Eye (tissue), 1 donor: Measurements from ENCODE around the gene FAM210A.
A peak's percentile ranks its signal among the peaks of the same experiment; 100 is the strongest.
"Not testable (repeated sequence)": the region's sequence is repeated elsewhere in the genome, so short reads cannot be mapped to it uniquely, and the experiment has no call there.

ENCODE experiments used
- DNase-seq: peaks from one replicate; pipeline ENCODE4 v3.0.0-alpha.2; 2015

The FAM210A gene

GRCh38 chr18:13700153-13700552 lies 26.2 kb downstream of the FAM210A start:
- no peak for DNase-seq

DNA sequence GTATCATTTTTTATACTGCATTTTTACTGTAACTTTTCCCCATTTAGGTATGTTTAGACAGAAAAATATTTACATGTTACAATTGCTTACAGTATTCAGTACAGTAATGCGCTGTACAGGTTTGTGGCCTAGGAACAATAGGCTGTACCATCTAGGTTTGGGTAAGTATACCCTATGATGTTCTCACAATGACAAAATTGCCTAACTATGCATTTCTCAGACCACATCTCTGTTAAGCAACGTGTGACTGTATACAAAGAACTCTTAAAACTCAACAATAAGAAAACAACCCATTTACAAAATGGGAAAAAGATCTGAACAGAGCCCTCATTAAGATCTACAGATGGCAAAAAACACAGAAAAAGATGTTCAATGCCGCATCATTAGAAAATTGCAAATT lies 29.4 kb downstream of the FAM210A start:
- no peak for DNase-seq

GRCh38 chr18:13695337-13695736 lies 31.0 kb downstream of the FAM210A start:
- not testable (repeated sequence) for DNase-seq

DNA sequence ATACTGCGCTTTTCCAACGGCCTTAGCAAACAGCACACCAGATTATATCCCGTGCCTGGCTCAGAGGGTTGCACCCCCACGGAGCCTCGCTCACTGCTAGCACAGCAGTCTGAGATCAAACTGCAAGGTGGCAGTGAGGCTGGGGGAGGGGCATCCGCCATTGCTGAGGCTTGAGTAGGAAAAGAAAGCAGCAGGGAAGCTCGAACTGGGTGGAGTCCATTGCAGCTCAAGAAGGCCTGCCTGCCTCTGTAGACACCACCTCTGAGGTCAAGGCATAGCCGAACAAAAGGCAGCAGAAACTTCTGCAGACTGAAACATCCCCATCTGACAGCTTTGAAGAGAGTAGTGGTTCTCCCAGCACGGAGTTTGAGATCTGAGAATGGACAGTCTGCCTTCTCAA lies 36.3 kb downstream of the FAM210A start:
- not testable (repeated sequence) for DNase-seq

DNA sequence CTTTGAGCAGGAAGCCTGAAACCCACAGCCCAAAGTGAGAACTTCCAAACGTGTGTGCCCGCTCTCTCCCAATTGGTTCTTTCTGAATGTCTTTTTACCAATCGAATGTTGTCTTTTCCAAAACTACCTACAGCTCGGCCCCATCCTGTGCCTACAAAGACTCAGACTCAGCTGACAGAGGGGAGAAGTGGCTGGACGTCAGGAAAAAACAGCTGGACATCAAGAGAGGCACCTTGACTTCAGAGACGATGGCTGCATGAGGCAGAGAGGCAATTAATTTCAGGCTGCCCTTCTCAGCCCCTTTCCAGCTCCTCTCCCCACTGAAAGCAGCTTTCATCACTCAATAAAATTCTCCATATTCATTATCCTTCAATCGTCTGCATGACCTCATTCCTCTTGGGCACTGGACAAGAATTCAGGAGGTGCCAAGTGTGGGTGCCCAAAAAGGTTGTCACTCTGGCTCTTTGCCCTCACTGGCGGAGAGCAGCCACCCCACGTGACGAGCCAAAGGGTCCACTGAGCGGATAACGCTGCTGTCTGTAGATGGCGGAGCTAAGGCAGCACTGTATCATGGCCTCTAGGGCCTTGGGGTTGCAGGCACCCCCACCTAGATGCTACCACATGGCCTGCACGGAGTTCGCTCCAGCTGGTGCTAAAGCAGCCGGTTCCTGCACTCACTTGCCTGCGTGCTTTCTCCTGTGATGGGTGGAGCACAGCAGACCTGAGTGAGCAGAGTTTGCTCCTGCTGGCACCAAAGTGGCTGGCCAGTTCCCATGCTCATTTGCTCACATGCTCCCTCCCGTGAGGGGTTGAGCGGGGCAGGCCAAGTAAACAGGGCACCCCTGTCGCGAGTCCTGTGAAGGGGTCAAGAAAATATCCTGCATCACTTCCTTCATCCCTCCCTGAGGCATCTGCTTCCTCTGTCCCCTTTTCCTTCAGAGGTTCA lies 37.9 kb downstream of the FAM210A start:
- no peak for DNase-seq

GRCh38 chr18:13684546-13684945 lies 41.8 kb downstream of the FAM210A start:
- no peak for DNase-seq

GRCh38 chr18:13681701-13682100 lies 44.7 kb downstream of the FAM210A start:
- no peak for DNase-seq

GRCh38 chr18:13680612-13681011 lies 45.7 kb downstream of the FAM210A start:
- DNase-seq: no peak

DNA sequence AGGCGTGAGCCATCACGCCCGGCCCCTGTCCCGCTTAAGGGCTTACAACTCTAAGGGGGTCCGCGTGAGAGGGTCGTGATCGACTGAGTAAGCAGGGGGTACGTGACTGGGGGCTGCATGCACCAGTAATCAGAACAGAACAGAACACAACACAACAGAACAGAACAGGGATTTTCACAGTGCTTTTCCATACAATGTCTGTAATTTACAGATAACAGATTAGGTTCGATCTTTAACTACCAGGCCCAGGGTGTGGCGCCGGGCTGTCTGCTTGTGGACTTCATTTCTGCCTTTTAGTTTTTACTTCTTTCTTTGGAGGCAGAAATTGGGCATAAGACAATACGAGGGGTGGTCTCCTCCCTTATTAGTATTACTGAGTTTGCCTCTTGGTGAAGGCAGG lies 49.0 kb downstream of the FAM210A start:
- not testable (repeated sequence) for DNase-seq

- DNase-seq: no peak
Observed at GRCh38 chr18:13676471-13676870, 49.9 kb downstream of the FAM210A start.

GRCh38 chr18:13672657-13673056 lies 53.7 kb downstream of the FAM210A start:
- DNase-seq: peak; percentile 44

DNA sequence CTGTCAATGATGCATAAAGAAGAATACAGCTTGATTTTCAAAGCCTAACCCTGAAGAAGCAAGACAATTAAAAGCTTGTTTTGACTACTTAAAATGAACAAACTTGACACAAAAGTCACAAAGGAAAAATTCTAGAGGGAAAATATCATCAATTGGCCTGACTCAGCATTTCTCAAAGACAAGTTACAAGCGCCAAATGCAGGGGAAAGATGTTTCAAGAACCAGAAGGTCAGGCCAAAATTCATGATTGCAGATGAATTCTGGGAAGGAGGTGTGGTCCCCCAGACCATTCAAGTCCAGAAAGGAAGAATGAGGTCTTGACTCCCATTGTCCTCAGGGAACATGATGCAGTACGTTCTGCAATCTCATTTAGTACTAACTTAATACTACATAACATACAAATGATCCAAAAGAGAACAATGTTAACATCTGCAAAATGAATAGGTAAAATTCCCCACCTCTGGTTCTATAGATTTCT lies 64.5 kb downstream of the FAM210A start:
- no peak for DNase-seq

DNA sequence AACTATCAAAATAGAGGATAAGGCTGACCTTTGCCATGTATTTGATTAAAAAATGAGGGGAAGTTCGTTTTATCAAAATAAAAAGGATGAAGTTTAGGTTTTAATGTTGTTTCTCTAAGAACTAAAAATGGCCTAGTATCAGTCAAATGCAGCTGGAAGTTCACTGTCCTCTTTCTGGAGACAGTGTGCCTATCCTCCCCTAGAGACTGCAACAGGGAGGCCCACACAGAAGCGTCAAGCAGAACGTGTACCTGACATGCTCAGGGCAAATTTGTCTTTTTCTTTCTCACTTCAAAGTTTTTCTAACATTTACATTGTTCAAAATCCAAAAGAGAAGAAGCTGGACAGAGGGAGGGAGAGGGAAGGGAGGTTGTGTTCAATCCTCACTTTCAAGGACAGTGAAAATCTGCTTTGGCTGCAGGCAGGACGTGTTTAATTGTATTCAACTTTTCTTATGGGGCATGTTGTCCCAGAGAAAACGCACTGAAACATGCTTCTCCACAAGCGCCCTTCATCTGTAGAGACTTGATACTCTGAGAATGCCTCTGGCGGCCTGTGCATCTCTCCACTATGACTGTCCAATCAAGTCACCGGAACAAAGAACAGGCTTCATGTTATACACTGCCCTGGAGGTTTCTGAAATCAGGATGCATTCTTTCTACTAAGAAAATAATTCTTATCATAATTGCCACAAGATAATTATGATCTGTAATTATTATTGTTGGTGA lies 65.1 kb downstream of the FAM210A start:
- peak; percentile 30 for DNase-seq

DNA sequence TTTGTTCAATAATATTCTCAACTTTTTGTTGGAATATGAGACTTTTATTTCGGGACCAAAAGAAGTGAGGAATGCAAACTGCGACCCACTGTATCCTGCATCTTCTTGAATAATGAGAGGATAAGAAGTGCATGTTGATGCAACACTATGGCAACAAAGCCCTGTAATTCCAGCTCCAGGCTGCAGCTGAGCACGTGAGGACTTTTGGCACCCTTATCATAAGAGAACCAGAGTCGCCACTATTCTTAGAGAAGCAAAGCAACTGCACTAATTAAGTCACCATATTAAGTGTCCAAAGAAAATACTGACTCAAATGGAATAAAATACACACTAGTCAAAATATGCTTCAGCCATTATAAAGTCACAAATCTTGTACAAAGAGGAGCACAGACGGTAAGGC lies 65.8 kb downstream of the FAM210A start:
- DNase-seq: peak; percentile 48

DNA sequence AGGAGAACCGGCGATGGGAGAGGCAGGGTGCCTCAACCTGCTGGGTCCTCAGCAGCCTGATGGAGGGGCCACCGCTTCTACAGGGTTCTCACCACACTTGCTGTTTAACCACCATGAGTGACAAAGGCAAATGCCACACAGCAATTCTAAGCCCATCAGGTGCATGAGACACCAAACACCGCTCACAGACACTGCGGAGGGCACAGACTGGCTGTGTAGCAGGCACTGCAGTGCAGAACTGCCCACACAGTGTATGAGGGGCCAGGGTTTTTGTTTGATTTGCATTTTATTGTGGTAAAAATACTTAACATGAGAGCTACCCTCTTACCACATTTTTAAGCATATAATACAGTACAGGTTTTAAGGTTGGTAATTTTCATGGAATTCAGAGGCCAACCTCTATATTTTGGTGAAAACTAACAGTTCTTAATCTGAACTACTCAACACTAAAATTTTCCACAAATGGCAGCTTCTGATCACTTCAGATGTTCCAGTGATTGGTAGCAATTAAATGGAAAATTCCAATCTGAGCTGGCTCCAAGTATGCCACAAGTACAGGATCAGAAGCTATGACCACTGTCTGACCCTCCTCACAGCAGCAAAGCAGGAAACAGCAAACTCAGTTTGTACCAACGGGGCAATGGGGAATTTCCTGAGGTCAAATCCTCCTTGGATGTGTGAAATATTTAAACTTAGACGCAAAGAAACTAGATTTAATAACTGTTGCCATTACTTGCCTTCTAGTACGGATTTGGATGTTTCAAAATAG lies 67.7 kb downstream of the FAM210A start:
- DNase-seq: no peak

DNA sequence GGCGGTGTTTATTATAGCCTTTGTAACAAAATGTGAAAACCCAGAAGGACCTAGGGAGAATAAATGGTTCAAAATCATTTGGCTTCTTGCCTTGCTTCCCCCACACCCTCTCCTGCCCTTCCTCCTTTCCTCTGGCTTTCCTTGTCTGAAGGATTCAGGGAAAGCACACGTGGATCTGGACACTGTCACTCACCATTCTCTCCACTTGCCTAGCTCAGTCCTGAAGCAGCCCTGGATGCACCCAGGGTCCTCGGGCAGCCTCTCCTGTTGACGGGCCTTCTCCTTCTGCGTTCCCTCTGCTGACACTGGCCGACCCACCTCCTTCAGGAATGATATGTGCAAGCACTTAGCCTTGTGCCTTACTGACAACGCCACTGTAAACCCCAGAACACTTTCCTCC lies 68.4 kb downstream of the FAM210A start:
- DNase-seq: no peak

GRCh38 chr18:13653746-13654433 lies 72.5 kb downstream of the FAM210A start:
- DNase-seq: peak; percentile 45

DNA sequence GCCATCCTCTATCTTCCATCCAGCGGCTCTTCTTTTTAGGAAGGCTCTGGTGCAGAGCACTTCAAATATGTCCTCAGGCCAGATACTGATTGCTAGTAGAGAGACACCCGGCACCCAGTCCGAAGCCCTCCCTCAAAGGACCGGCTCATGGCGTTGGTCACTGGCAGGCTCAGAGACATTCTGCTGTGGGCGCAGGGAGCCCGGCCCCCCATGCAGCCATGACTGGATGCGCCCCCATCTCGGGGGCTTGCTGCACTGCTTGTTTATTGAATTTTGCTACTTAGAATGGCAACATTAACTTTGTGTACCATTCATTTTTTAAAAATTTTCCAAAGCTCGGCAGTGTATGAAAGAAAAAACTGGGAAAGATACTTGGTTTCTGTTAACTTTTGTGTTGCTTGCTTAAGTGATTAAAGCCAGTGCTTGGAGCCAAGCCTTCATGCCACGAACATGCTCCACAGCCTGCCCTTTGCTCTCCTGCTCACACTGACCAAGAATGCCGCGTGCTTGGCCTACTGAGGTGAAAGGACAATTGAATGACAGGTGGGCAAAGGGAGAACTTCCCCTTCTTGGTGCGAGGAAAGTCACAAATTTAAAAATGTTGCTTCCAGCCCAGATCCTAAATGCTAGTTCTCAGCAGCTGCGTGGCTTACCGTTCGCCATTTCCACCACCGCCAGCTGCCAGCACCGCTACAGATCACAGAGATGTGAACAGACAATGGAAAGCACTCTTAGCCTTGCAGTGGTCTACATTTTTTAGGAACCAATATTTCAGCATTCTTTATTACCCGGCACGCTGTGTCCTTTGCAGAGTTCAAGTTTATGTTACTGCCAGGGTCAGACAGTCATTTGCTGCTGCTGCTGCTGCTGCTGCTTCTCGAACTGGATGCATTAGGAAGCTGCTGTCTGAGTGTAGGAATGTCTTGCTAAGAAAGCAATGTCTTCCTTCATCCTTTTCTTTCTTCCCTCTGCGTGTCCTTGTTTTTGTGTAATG lies 76.7 kb downstream of the FAM210A start:
- peak; percentile 31 for DNase-seq

DNA sequence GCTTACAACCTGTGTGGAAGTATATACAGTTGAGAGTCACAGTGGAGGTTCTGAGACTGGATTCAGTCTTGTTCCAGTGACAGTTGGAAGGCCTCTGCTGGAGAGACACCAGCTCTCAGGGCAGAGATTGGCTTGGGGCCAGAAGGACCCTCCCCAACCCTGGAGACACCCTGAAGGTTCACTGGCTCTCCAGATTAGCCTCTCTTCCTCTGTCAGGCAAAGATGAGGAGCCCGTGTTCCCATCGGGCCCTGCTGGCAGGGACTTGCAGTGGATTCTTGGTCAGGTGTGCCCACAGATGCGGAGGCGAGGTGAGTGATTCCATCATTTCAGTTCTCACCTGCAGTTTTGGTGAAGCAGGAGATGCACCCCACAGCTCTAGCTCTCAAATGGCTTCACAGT lies 78.6 kb downstream of the FAM210A start:
- no peak for DNase-seq

DNA sequence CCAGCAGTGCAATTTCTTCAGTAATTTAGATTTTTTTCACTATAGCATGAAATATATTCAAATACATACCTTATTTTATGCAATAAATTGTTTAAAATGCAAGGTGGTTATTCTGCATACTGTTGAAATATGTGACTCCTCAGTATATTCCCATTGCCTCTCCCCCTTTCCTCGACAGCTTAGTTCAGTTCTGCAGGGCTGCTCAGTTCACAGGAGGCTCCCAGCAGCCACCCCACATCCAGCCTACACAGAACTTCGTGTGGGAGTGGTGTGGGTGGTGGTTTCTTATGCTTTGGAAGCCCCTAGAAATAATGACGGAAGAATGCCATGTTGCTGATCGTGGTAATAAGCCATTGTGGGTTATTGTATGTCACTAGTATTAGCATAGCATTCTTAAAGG lies 79.7 kb downstream of the FAM210A start:
- no peak for DNase-seq

DNA sequence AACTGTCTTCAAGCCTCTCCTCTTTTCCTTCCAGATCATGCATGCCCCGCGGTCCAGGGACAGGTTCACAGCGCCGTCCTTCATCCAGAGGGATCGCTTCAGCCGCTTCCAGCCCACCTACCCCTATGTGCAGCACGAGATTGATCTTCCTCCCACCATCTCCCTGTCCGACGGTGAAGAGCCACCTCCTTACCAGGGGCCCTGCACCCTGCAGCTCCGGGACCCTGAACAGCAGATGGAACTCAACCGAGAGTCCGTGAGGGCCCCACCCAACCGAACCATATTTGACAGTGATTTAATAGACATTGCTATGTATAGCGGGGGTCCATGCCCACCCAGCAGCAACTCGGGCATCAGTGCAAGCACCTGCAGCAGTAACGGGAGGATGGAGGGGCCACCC lies 81.3 kb downstream of the FAM210A start:
- no peak for DNase-seq
